HepG2 (cell line): Measurements from ENCODE around the gene DDAH2. TPM values are rescaled to one million over a fixed set of nuclear protein-coding genes. Genes with fewer than 3 reads are reported as not detected.

Experiments
- BCL3 ChIP-seq: sonication (generic); formaldehyde crosslinking; IDR thresholded peaks from 2 replicates; pipeline ENCODE4 v1.5.1; 2020; ENCODE audit warnings: mild to moderate bottlenecking, missing genetic modification reagents, moderate library complexity
- BCL6 ChIP-seq: IDR thresholded peaks from 2 replicates; pipeline ENCODE4 v1.6.1; 2016; ENCODE audit warnings: missing genetic modification reagents, missing compliant biosample characterization
- FOXC1 ChIP-seq: sonication (generic); formaldehyde crosslinking; IDR thresholded peaks from 2 replicates; pipeline ENCODE4 v1.8.0; 2022; ENCODE audit warnings: mild to moderate bottlenecking, missing genetic modification reagents, borderline replicate concordance
- MAX ChIP-seq: IDR thresholded peaks from 2 replicates; pipeline ENCODE4 v1.6.1; 2012; ENCODE audit warnings: inconsistent platforms
- STAT6 ChIP-seq: sonication (generic); formaldehyde crosslinking; IDR thresholded peaks from 2 replicates; pipeline ENCODE4 v1.4.0; 2020; ENCODE audit warnings: missing genetic modification reagents, mild to moderate bottlenecking, borderline replicate concordance
- ZBTB20 ChIP-seq: sonication (generic); formaldehyde crosslinking; IDR thresholded peaks from 2 replicates; pipeline ENCODE4 v1.8.1; 2023; ENCODE audit warnings: missing genetic modification reagents, low read depth, mild to moderate bottlenecking, borderline replicate concordance
- ZFYVE20 ChIP-seq: sonication (generic); formaldehyde crosslinking; IDR thresholded peaks from 2 replicates; pipeline ENCODE4 v1.8.0; 2023; ENCODE audit warnings: low read depth, mild to moderate bottlenecking, moderate library complexity, missing genetic modification reagents, borderline replicate concordance
- ZNF230 ChIP-seq: sonication (generic); formaldehyde crosslinking; IDR thresholded peaks from 2 replicates; pipeline ENCODE4 v1.4.0; 2020; ENCODE audit warnings: mild to moderate bottlenecking, missing genetic modification reagents
- ZNF276 ChIP-seq: sonication (generic); formaldehyde crosslinking; IDR thresholded peaks from 2 replicates; pipeline ENCODE4 v1.4.0; 2020; ENCODE audit warnings: mild to moderate bottlenecking, low read depth, missing genetic modification reagents
- ZNF280B ChIP-seq: sonication (generic); formaldehyde crosslinking; IDR thresholded peaks from 2 replicates; pipeline ENCODE4 v1.5.0; 2020; ENCODE audit warnings: missing genetic modification reagents, mild to moderate bottlenecking, borderline replicate concordance
- ZNF337 ChIP-seq: sonication (generic); formaldehyde crosslinking; IDR thresholded peaks from 2 replicates; pipeline ENCODE4 v1.5.1; 2020; ENCODE audit warnings: missing genetic modification reagents, low read depth, mild to moderate bottlenecking, borderline replicate concordance
- ZNF446 ChIP-seq: sonication (generic); formaldehyde crosslinking; IDR thresholded peaks from 2 replicates; pipeline ENCODE4 v1.5.0; 2020; ENCODE audit warnings: mild to moderate bottlenecking, missing genetic modification reagents
- ZNF598 ChIP-seq: sonication (generic); formaldehyde crosslinking; IDR thresholded peaks from 2 replicates; pipeline ENCODE4 v1.5.1; 2020; ENCODE audit warnings: mild to moderate bottlenecking, missing genetic modification reagents, borderline replicate concordance
- ZNF703 ChIP-seq: sonication (generic); formaldehyde crosslinking; IDR thresholded peaks from 2 replicates; pipeline ENCODE4 v1.5.1; 2020; ENCODE audit warnings: missing genetic modification reagents, mild to moderate bottlenecking, moderate library complexity, borderline replicate concordance
- ZNF710 ChIP-seq: sonication (generic); formaldehyde crosslinking; IDR thresholded peaks from 2 replicates; pipeline ENCODE4 v1.5.0; 2020; ENCODE audit warnings: mild to moderate bottlenecking, missing genetic modification reagents, borderline replicate concordance
- ZSCAN31 ChIP-seq: sonication (generic); formaldehyde crosslinking; IDR thresholded peaks from 2 replicates; pipeline ENCODE4 v1.5.0; 2020; ENCODE audit warnings: low read depth, mild to moderate bottlenecking, missing genetic modification reagents
- polyA plus RNA-seq, 8 experiments: library from polyadenylated mRNA; depleted of rRNA in 3 of 8; stranded (reverse) in 7 of 8; unstranded in 1 of 8; fragments of >200 nt; fragmentation: Illumina TruSeq in 4 of 8; extraction: Trizol in 4 of 8; gene quantifications; 2 replicates each; pipeline versions ENCODE4 v1.2.1 to v1.2.3, GENCODE V29; 2011 to 2016; ENCODE audit warnings: low read depth in 4 of 8, missing spikeins in 1 of 8, mixed read lengths in 1 of 8; ENCODE audit not compliant: insufficient read depth in 1 of 8
- total RNA-seq, 5 experiments: library from RNA; depleted of rRNA; stranded (reverse); fragments of >200 nt; fragmentation: Illumina TruSeq; extraction: Trizol; gene quantifications; 2 replicates each; pipeline ENCODE4 v1.2.3, GENCODE V29; 2016; ENCODE audit warnings: low read depth in 1 of 5

The DDAH2 gene
- total and polyA plus RNA-seq, 2 of the 13 experiments (the other 11 are each of a cell fraction or from before 2014, with no cell fraction given), result 16.4 to 21.1 TPM

GRCh38 chr6:31765910-31766794 lies 37.1 kb upstream of the DDAH2 start (continued):
- TF ChIP-seq BCL6 (CRISPR knock-in tag), result peak; percentile 8; the same call in 1 of the 2 replicates
- TF ChIP-seq ZNF280B (CRISPR knock-in tag), result peak; percentile 37; the same call in 1 of the 2 replicates
- peak; percentile 9; the same call in 1 of the 2 replicates for TF ChIP-seq ZNF446 (CRISPR knock-in tag)
- TF ChIP-seq ZNF710 (CRISPR knock-in tag), result peak; percentile 51; the same call in 1 of the 2 replicates
- TF ChIP-seq ZSCAN31 (CRISPR knock-in tag), result peak; percentile 82
- TF ChIP-seq ZNF703 (CRISPR knock-in tag), result no peak
- 0 out of 2 replicates have a peak, but pooled peaks have one; percentile 44 for TF ChIP-seq FOXC1 (CRISPR knock-in tag)
- no peak for TF ChIP-seq ZFYVE20
- peak; percentile 98 for TF ChIP-seq BCL3 (CRISPR knock-in tag)
- TF ChIP-seq MAX, result peak; percentile 91
- peak; percentile 69; the same call in 1 of the 2 replicates for TF ChIP-seq ZNF230 (CRISPR knock-in tag)
- TF ChIP-seq ZNF598 (CRISPR knock-in tag), result 0 out of 2 replicates have a peak, but pooled peaks have one; percentile 94
- TF ChIP-seq ZNF337 (CRISPR knock-in tag), result peak; percentile 96; the same call in 1 of the 2 replicates
- TF ChIP-seq ZBTB20 (CRISPR knock-in tag), result peak; percentile 25; the same call in 1 of the 2 replicates
- TF ChIP-seq ZNF276 (CRISPR knock-in tag), result peak; percentile 53; the same call in 1 of the 2 replicates
- TF ChIP-seq STAT6 (CRISPR knock-in tag), result no peak
